Tibial nerve (tissue), 4 donors: ENCODE data around the gene LRRC8C. TPM values are rescaled to one million over a fixed set of nuclear protein-coding genes. Genes with fewer than 3 reads are reported as not detected.
A peak's percentile ranks its signal among the peaks of the same experiment; 100 is the strongest.

Source experiments
- DNase-seq, 2 donors: peaks; one replicate each; pipeline ENCODE4 v3.0.0-alpha.2; 2019; ENCODE audit warnings: low spot score in 2 of 2
- H3K27ac ChIP-seq, 4 donors: fragments of 200-600 bp; sonication (generic) in 3 of 4; one replicate each; pipeline ENCODE4 v1.5.1; 2017 to 2019; ENCODE audit warnings: mild to moderate bottlenecking in 1 of 4
- H3K27me3 ChIP-seq, 2 donors: fragments of 200-600 bp; sonication (generic) in 1 of 2; one replicate each; pipeline versions ENCODE4 v1.5.1 to v1.6.0; 2017 to 2019
- H3K36me3 ChIP-seq, 3 donors: fragments of 200-600 bp; sonication (generic); one replicate each; pipeline ENCODE4 v1.5.1; 2018 to 2019
- H3K4me1 ChIP-seq, 4 donors: fragments of 200-600 bp; sonication (generic) in 3 of 4; one replicate each; pipeline ENCODE4 v1.5.1; 2017 to 2019
- H3K4me3 ChIP-seq, 4 donors: fragments of 200-600 bp; sonication (generic) in 3 of 4; one replicate each; pipeline ENCODE4 v1.5.1; 2017 to 2019; ENCODE audit warnings: mild to moderate bottlenecking in 1 of 4, moderate library complexity in 1 of 4
- H3K9me3 ChIP-seq, 4 donors: fragments of 200-600 bp; sonication (generic) in 3 of 4; one replicate each; pipeline ENCODE4 v1.5.1; 2017 to 2019
- CTCF ChIP-seq, 5 experiments: fragments of 200-600 bp in 3 of 5; fragments of 450-650 bp in 2 of 5; sonication (generic) in 3 of 5; IDR thresholded peaks; one replicate each; pipeline ENCODE4 v1.5.1; 2016 to 2019; ENCODE audit warnings: antibody characterized with exemption in 5 of 5, mild to moderate bottlenecking in 3 of 5, moderate library complexity in 2 of 5
- EP300 ChIP-seq, 2 donors: sonication (generic); formaldehyde crosslinking; IDR thresholded peaks; one replicate each; pipeline ENCODE4 v1.6.1; 2017; ENCODE audit warnings: antibody characterized with exemption in 2 of 2, mild to moderate bottlenecking in 1 of 2
- POLR2A ChIP-seq, 2 donors: fragments of 450-650 bp; IDR thresholded peaks; one replicate each; pipeline ENCODE4 v1.6.1; 2017; ENCODE audit warnings: antibody characterized with exemption in 2 of 2, mild to moderate bottlenecking in 2 of 2, moderate library complexity in 2 of 2
- WGBS, 2 donors: methylation state at CpG; one replicate each; pipeline ENCODE4 v1.1.5; 2018; 5-methylcytosine and 5-hydroxymethylcytosine counted together
- total RNA-seq, 4 donors: library from RNA; depleted of rRNA; stranded (reverse); fragments of >200 nt; gene quantifications; one replicate each; pipeline ENCODE4 v1.1.0, GENCODE V29; 2016

The LRRC8C gene
- total RNA-seq, 4 donors from 2014 or later, result 16.5 to 23.8 (median 20.2) TPM

GRCh38 chr1:89611721-89612120 lies 21.2 kb upstream of the LRRC8C start:
- no peak for DNase-seq
- Histone ChIP-seq H3K36me3 (peaks cover 0 to 9% (median 0%) of the 10 kb centered on the region in 3 donors), H3K4me3 (no peak overlapping the region), H3K27ac (no peak overlapping the region), H3K4me1 (peaks cover 0 to 43% (median 19%) of the 10 kb centered on the region in 4 donors), H3K27me3 (no peaks in the 10 kb centered on the region), H3K9me3 (no peaks in the 10 kb centered on the region)
- TF ChIP-seq POLR2A (IDR thresholded peaks at IDR 0.05) (no peak), EP300 (IDR thresholded peaks at IDR 0.05) (no peak), CTCF (IDR thresholded peaks at IDR 0.05) (no peak)
- 77 to 89% methylated on average over 1 of the region's 1 CpG for WGBS, 2 donors

- Histone ChIP-seq H3K27me3 (no peaks in the 10 kb centered on the region), H3K27ac (no peak overlapping the region), H3K4me1 (peaks cover 0 to 23% (median 6%) of the 10 kb centered on the region in 4 donors), H3K9me3 (no peaks in the 10 kb centered on the region), H3K36me3 (peaks cover 0 to 9% (median 0%) of the 10 kb centered on the region in 3 donors), H3K4me3 (no peak overlapping the region)
- WGBS, 2 donors, result 79 to 90% methylated on average over 7 of the region's 7 CpGs
- no peak for DNase-seq
- no peak for TF ChIP-seq EP300 (IDR thresholded peaks at IDR 0.05)
- TF ChIP-seq CTCF (IDR thresholded peaks at IDR 0.05), result no peak
- no peak for TF ChIP-seq POLR2A (IDR thresholded peaks at IDR 0.05)
Measured at GRCh38 chr1:89613928-89614327, 19.0 kb upstream of the LRRC8C start.

- TF ChIP-seq POLR2A (IDR thresholded peaks at IDR 0.05) (no peak), EP300 (IDR thresholded peaks at IDR 0.05) (no peak), CTCF (IDR thresholded peaks at IDR 0.05) (peak in 3 of 5 experiments; percentile 15 to 32 (median 17))
- H3K27ac ChIP-seq, result peak overlapping the region in 1 of 4 donors; percentile 8
- 45 to 51% methylated on average over 3 of the region's 3 CpGs for WGBS, 2 donors
- no peak for DNase-seq
- H3K9me3 ChIP-seq, result no peaks in the 10 kb centered on the region
- H3K4me3 ChIP-seq, result no peak overlapping the region
- no peaks in the 10 kb centered on the region for H3K27me3 ChIP-seq
- peaks cover 0 to 14% (median 2%) of the 10 kb centered on the region in 4 donors for H3K4me1 ChIP-seq
- H3K36me3 ChIP-seq, result no peaks in the 10 kb centered on the region
Measured at GRCh38 chr1:89615676-89616598, 17.0 kb upstream of the LRRC8C start.

GRCh38 chr1:89616844-89617627 lies 15.9 kb upstream of the LRRC8C start:
- 72 to 82% methylated on average over 2 of the region's 2 CpGs for WGBS, 2 donors
- Histone ChIP-seq H3K27me3 (no peaks in the 10 kb centered on the region), H3K4me1 (peaks cover 0 to 14% (median 2%) of the 10 kb centered on the region in 4 donors), H3K9me3 (no peaks in the 10 kb centered on the region), H3K36me3 (no peaks in the 10 kb centered on the region), H3K27ac (peak overlapping the region in 1 of 4 donors; percentile 8), H3K4me3 (no peak overlapping the region)
- no peak for DNase-seq
- TF ChIP-seq EP300 (IDR thresholded peaks at IDR 0.05), result no peak
- no peak for TF ChIP-seq CTCF (IDR thresholded peaks at IDR 0.05)
- TF ChIP-seq POLR2A (IDR thresholded peaks at IDR 0.05), result no peak
